A673 (cell line): Measurements from ENCODE around the gene CERS6. TPM values are rescaled to one million over a fixed set of nuclear protein-coding genes. Genes with fewer than 3 reads are reported as not detected.

Source experiments
- BruUV-seq: library from RNA; stranded (reverse); fragments of 400-500 nt; replicated peaks from 2 replicates; lab custom pipeline; 2021; lab: Mats Ljungman, UMichigan
- CTCF ChIA-PET: fragments of 300-600 bp; sonication (Branson Sonifier 250); formaldehyde crosslinking; loops from one replicate; lab custom pipeline; 2022; ENCODE audit warnings: antibody characterized with exemption; lab: Charles Lee
- POLR2A ChIA-PET: fragments of 300-600 bp; sonication (Branson Sonifier 250); formaldehyde crosslinking; loops from one replicate; lab custom pipeline; 2022; ENCODE audit warnings: antibody characterized with exemption; ENCODE audit not compliant: low non-redundant PET; lab: Charles Lee
- DNase-seq: peaks from one replicate; pipeline ENCODE4 v3.0.0-alpha.2; 2015; ENCODE audit warnings: low spot score
- H3K27ac ChIP-seq: fragments of 200-600 bp; sonication (generic); 2 replicates; pipeline ENCODE4 v1.5.1; 2016; ENCODE audit warnings: mixed run types, low read depth, mild to moderate bottlenecking, mixed read lengths, antibody characterized with exemption, low read length; ENCODE audit not compliant: poor library complexity, severe bottlenecking
- H3K27me3 ChIP-seq: fragments of 200-600 bp; sonication (generic); replicated peaks from 2 replicates; pipeline ENCODE4 v1.6.1; 2017; ENCODE audit warnings: mixed run types, low read depth, mild to moderate bottlenecking, mixed read lengths, antibody characterized with exemption, low read length; ENCODE audit not compliant: insufficient read depth, poor library complexity
- H3K36me3 ChIP-seq: fragments of 200-600 bp; sonication (generic); 2 replicates; pipeline ENCODE4 v1.6.1; 2016; ENCODE audit warnings: mixed run types, mild to moderate bottlenecking, mixed read lengths, antibody characterized with exemption, low read length; ENCODE audit not compliant: insufficient read depth, poor library complexity, severe bottlenecking
- H3K4me1 ChIP-seq: fragments of 200-600 bp; sonication (generic); 2 replicates; pipeline ENCODE4 v1.6.1; 2017; ENCODE audit warnings: mixed run types, mild to moderate bottlenecking, mixed read lengths, antibody characterized with exemption, low read length; ENCODE audit not compliant: insufficient read depth, poor library complexity, severe bottlenecking
- H3K4me3 ChIP-seq: fragments of 200-600 bp; sonication (generic); 2 replicates; pipeline ENCODE4 v1.5.1; 2016; ENCODE audit warnings: low read depth, mixed run types, mild to moderate bottlenecking, mixed read lengths, low read length; ENCODE audit not compliant: poor library complexity, severe bottlenecking
- H3K9me3 ChIP-seq: fragments of 200-600 bp; sonication (generic); 2 replicates; pipeline ENCODE4 v1.6.1; 2016; ENCODE audit warnings: mixed run types, low read depth, mild to moderate bottlenecking, mixed read lengths, antibody characterized with exemption, low read length; ENCODE audit not compliant: poor library complexity, severe bottlenecking
- CTCF ChIP-seq: fragments of 300-800, 200-600 bp; sonication (generic); conservative IDR thresholded peaks from 2 replicates; pipeline ENCODE4 v1.5.1; 2017; ENCODE audit warnings: low read depth, mild to moderate bottlenecking, antibody characterized with exemption, low read length, moderate library complexity, mixed read lengths
- EZH2 ChIP-seq: fragments of 200-600 bp; sonication (generic); IDR thresholded peaks from 2 replicates; pipeline ENCODE4 v1.6.1; 2017; ENCODE audit warnings: borderline replicate concordance, low read depth, mild to moderate bottlenecking, mixed read lengths, antibody characterized with exemption, low read length; ENCODE audit not compliant: poor library complexity, severe bottlenecking
- intact Hi-C: fragments of 100-400 bp; cut with micrococcal nuclease; formaldehyde crosslinking; loops from one replicate; pipeline ENCODE4 v1.10.0; 2022; ENCODE audit not compliant: unreplicated experiment
- total RNA-seq: library from RNA; stranded (reverse); gene quantifications from 2 replicates; pipeline ENCODE4 v1.2.3, GENCODE V29; 2021

The CERS6 gene
- total RNA-seq, 1 experiment from 2014 or later = 12.4 TPM

GRCh38 chr2:168585700-168586099 is 129.6 kb downstream of the CERS6 start:
- TF ChIP-seq CTCF (no peak), EZH2 (no peak)
- DNase-seq = no peak
- BruUV-seq = no TSS peak
- CTCF ChIA-PET = no interaction called here
- Histone ChIP-seq H3K27ac (no peak overlapping the region), H3K36me3 (no peaks in the 10 kb centered on the region), H3K4me3 (no peak overlapping the region), H3K9me3 (no peaks in the 10 kb centered on the region), H3K4me1 (no peaks in the 10 kb centered on the region), H3K27me3 (no peaks in the 10 kb centered on the region)
- POLR2A ChIA-PET = no interaction called here
- intact Hi-C loops = no loop called here

- intact Hi-C loops = no loop called here
- no peaks in the 10 kb centered on the region for H3K27me3 ChIP-seq
- H3K27ac ChIP-seq = no peak overlapping the region
- H3K36me3 ChIP-seq = no peaks in the 10 kb centered on the region
- DNase-seq = no peak
- ChIA-PET CTCF (no interaction called here), POLR2A (no interaction called here)
- no peaks in the 10 kb centered on the region for H3K9me3 ChIP-seq
- no peaks in the 10 kb centered on the region for H3K4me1 ChIP-seq
- no TSS peak for BruUV-seq
- no peak for TF ChIP-seq CTCF
- TF ChIP-seq EZH2 = no peak
- no peak overlapping the region for H3K4me3 ChIP-seq
Measured at GRCh38 chr2:168587307-168587706, 131.2 kb downstream of the CERS6 start.

- POLR2A ChIA-PET = no interaction called here
- BruUV-seq = no TSS peak
- Histone ChIP-seq H3K4me1 (no peaks in the 10 kb centered on the region), H3K36me3 (no peaks in the 10 kb centered on the region), H3K9me3 (no peaks in the 10 kb centered on the region), H3K27ac (no peak overlapping the region), H3K27me3 (no peaks in the 10 kb centered on the region), H3K4me3 (no peak overlapping the region)
- CTCF ChIA-PET = no interaction called here
- TF ChIP-seq CTCF = no peak
- no peak for DNase-seq
- intact Hi-C loops = no loop called here
Measured at GRCh38 chr2:168589236-168590211, 133.5 kb downstream of the CERS6 start.
